SK-N-MC (cell line): ENCODE results near the gene TCERG1L.

ENCODE experiments used
- EZH2 ChIP-seq: fragments of 200-600 bp; sonication (generic); IDR thresholded peaks from one replicate; pipeline ENCODE4 v1.6.1; 2017; ENCODE audit warnings: antibody characterized with exemption
- FOXP2 ChIP-seq: optimal IDR thresholded peaks from 2 replicates; pipeline ENCODE3; 2011; ENCODE audit warnings: mild to moderate bottlenecking, moderate library complexity; ENCODE audit not compliant: insufficient read depth; ENCODE audit errors: extremely low read length, control extremely low read depth
- POLR2AphosphoS5 ChIP-seq: IDR thresholded peaks from 2 replicates; pipeline ENCODE4 v1.6.1; 2012; ENCODE audit warnings: mild to moderate bottlenecking, low read depth, low read length, borderline replicate concordance

- TF ChIP-seq POLR2AphosphoS5 (no peak), EZH2 (no peak), FOXP2 (no peak)
These were observed 148.4 kb downstream of the TCERG1L start for GRCh38 chr10:131162866-131163843.
